ENCODE data around the gene PDILT. TPM values are rescaled to one million over a fixed set of nuclear protein-coding genes. Genes with fewer than 3 reads are reported as not detected.

Gene PDILT
- polyA plus RNA-seq, 12 donors, result not detected

GRCh38 chr16:20364051-20364450 is 40.5 kb downstream of the PDILT start:
- no peak for DNase-seq

GRCh38 chr16:20363191-20363590 is 41.3 kb downstream of the PDILT start:
- DNase-seq, result no peak

- no peak for DNase-seq
Observed at GRCh38 chr16:20359997-20360396, 44.5 kb downstream of the PDILT start.

GRCh38 chr16:20355114-20355782 is 49.3 kb downstream of the PDILT start:
- no peak for DNase-seq

- no peak for DNase-seq
Observed at GRCh38 chr16:20353379-20353778, 51.2 kb downstream of the PDILT start.

- no peak for DNase-seq
Observed at GRCh38 chr16:20352615-20353014, 51.9 kb downstream of the PDILT start, which contains the start of gene UMOD. Gene UMOD, minus strand, starts transcription at chr16:20352715. Its CDS starts 1,978 bp downstream, at chr16:20350737.

GRCh38 chr16:20349615-20350014 is 54.9 kb downstream of the PDILT start:
- no peak for DNase-seq

GRCh38 chr16:20348365-20349185 is 56.0 kb downstream of the PDILT start:
- no peak for DNase-seq

- no peak for DNase-seq
Observed at GRCh38 chr16:20347666-20348364, 56.7 kb downstream of the PDILT start.

- DNase-seq, result no peak
Observed at GRCh38 chr16:20344611-20345010, 59.9 kb downstream of the PDILT start.

- no peak for DNase-seq
Observed at GRCh38 chr16:20339744-20340143, 64.8 kb downstream of the PDILT start.

GRCh38 chr16:20336955-20337354 is 67.6 kb downstream of the PDILT start:
- DNase-seq, result no peak

- DNase-seq, result no peak
Observed at GRCh38 chr16:20334396-20334795, 70.1 kb downstream of the PDILT start.

GRCh38 chr16:20333120-20333519 is 71.4 kb downstream of the PDILT start:
- DNase-seq, result no peak

- DNase-seq, result no peak
Observed at GRCh38 chr16:20332411-20332810, 72.1 kb downstream of the PDILT start.

GRCh38 chr16:20331635-20332034 is 72.9 kb downstream of the PDILT start:
- no peak for DNase-seq

- no peak for DNase-seq
Observed at GRCh38 chr16:20329392-20330138, 75.0 kb downstream of the PDILT start.

- DNase-seq, result no peak
Observed at GRCh38 chr16:20327444-20328041, 77.0 kb downstream of the PDILT start, which contains the start of gene GP2. Gene GP2, minus strand, starts transcription at chr16:20327513. Its CDS starts 1,082 bp downstream, at chr16:20326431.

GRCh38 chr16:20326321-20326720 is 78.2 kb downstream of the PDILT start:
- DNase-seq, result no peak

- DNase-seq, result no peak
Observed at GRCh38 chr16:20325005-20325404, 79.5 kb downstream of the PDILT start.

- DNase-seq, result no peak
Observed at GRCh38 chr16:20323591-20324117, 80.9 kb downstream of the PDILT start.

All from muscle of arm (tissue), 12 donors.